SK-N-MC (cell line): ENCODE results near the gene ZCCHC7.

Experiments
- DNase-seq: peaks from one replicate; pipeline ENCODE4 v3.0.0-alpha.2; 2011; ENCODE audit warnings: low read depth, low spot score
- H3K27ac ChIP-seq: fragments of 200-600 bp; sonication (generic); 2 replicates; pipeline ENCODE4 v1.5.1; 2016; ENCODE audit warnings: mixed run types
- H3K36me3 ChIP-seq: fragments of 200-600 bp; sonication (generic); 2 replicates; pipeline ENCODE4 v1.6.1; 2017; ENCODE audit warnings: antibody characterized with exemption, low read length, mixed read lengths; ENCODE audit not compliant: insufficient read depth
- H3K4me3 ChIP-seq: fragments of 200-600 bp; sonication (generic); 2 replicates; pipeline ENCODE4 v1.5.1; 2016
- H3K9ac ChIP-seq: fragments of 200-600 bp; sonication (generic); 2 replicates; pipeline ENCODE4 v1.8.0; 2017; ENCODE audit warnings: mixed run types, mixed read lengths; ENCODE audit not compliant: insufficient read length
- H3K9me3 ChIP-seq: fragments of 200-600 bp; sonication (generic); 2 replicates; pipeline ENCODE4 v1.6.1; 2017; ENCODE audit warnings: low read depth, mild to moderate bottlenecking, antibody characterized with exemption, low read length, moderate library complexity, mixed read lengths
- EZH2 ChIP-seq: fragments of 200-600 bp; sonication (generic); IDR thresholded peaks from one replicate; pipeline ENCODE4 v1.6.1; 2017; ENCODE audit warnings: antibody characterized with exemption
- FOXP2 ChIP-seq: optimal IDR thresholded peaks from 2 replicates; pipeline ENCODE3; 2011; ENCODE audit warnings: mild to moderate bottlenecking, moderate library complexity; ENCODE audit not compliant: insufficient read depth; ENCODE audit errors: extremely low read length, control extremely low read depth
- POLR2AphosphoS5 ChIP-seq: IDR thresholded peaks from 2 replicates; pipeline ENCODE4 v1.6.1; 2012; ENCODE audit warnings: mild to moderate bottlenecking, low read depth, low read length, borderline replicate concordance

ZCCHC7 gene

DNA sequence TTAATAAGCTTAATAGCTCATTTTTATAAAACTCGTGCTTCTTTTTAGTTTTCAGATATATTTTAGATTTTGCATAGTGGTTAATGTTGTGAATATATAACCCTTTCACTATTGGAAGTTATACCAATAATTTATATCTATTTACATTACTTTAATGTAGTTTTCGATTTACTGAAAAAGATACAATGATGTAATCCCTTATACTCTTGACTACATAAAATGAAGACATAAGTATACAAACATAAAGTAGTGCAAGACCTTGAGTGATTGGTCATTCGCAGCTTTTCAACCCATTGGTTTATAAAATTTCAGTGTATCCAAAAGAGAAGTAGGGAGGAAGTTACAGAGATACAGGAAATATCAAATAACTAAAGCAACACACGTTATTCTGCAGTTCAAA lies 217.8 kb downstream of the ZCCHC7 start:
- DNase-seq = no peak
- peak overlapping the region; percentile 68; the same call in 1 of the 2 replicates for H3K27ac ChIP-seq
- H3K9ac ChIP-seq = no peak overlapping the region
- no peaks in the 10 kb centered on the region for H3K36me3 ChIP-seq
- TF ChIP-seq EZH2 (no peak), POLR2AphosphoS5 (no peak), FOXP2 (no peak)
- peak overlapping the region; percentile 56; the same call in 1 of the 2 replicates for H3K4me3 ChIP-seq
- no peaks in the 10 kb centered on the region for H3K9me3 ChIP-seq

- no peaks in the 10 kb centered on the region for H3K36me3 ChIP-seq
- DNase-seq = no peak
- H3K27ac ChIP-seq = no peak overlapping the region
- H3K9ac ChIP-seq = no peak overlapping the region
- H3K4me3 ChIP-seq = no peak overlapping the region
- H3K9me3 ChIP-seq = no peaks in the 10 kb centered on the region
- TF ChIP-seq EZH2 (no peak), FOXP2 (no peak), POLR2AphosphoS5 (no peak)
Observed at GRCh38 chr9:37339923-37340322, 219.5 kb downstream of the ZCCHC7 start.

- DNase-seq = no peak
- no peak overlapping the region for H3K9ac ChIP-seq
- no peaks in the 10 kb centered on the region for H3K36me3 ChIP-seq
- TF ChIP-seq FOXP2 (no peak), EZH2 (no peak), POLR2AphosphoS5 (no peak)
- H3K27ac ChIP-seq = no peak overlapping the region
- no peaks in the 10 kb centered on the region for H3K9me3 ChIP-seq
- H3K4me3 ChIP-seq = no peak overlapping the region
Observed at GRCh38 chr9:37340961-37341360, 220.6 kb downstream of the ZCCHC7 start.

- Histone ChIP-seq H3K36me3 (no peaks in the 10 kb centered on the region), H3K27ac (no peak overlapping the region), H3K9me3 (no peaks in the 10 kb centered on the region), H3K9ac (no peak overlapping the region), H3K4me3 (no peak overlapping the region)
- TF ChIP-seq POLR2AphosphoS5 (no peak), EZH2 (no peak), FOXP2 (no peak)
- no peak for DNase-seq
Observed at GRCh38 chr9:37341704-37342103, 221.3 kb downstream of the ZCCHC7 start.

DNA sequence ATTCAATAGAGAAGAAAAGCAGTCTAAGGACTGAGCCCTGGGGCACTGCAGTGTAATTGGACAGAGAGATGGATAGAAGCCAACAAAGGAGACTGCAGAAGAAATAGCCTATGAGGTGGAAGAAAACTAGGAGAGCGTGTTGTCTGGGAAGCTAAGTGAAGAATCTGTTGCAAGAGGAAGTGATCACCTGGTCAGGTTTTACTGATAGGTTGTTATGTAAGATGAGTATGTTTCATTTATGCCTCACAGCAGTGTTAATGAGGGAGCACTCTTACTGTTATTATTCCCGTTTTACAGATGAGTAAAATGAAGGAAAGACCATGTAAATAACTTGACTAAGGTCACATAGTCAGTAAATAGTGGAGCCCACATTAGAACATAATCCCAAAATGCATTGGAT lies 222.1 kb downstream of the ZCCHC7 start:
- no peaks in the 10 kb centered on the region for H3K9me3 ChIP-seq
- no peak for TF ChIP-seq FOXP2
- no peak for TF ChIP-seq POLR2AphosphoS5
- TF ChIP-seq EZH2 = no peak
- DNase-seq = no peak
- H3K4me3 ChIP-seq = no peak overlapping the region
- no peak overlapping the region for H3K27ac ChIP-seq
- no peak overlapping the region for H3K9ac ChIP-seq
- no peaks in the 10 kb centered on the region for H3K36me3 ChIP-seq

GRCh38 chr9:37342895-37343294 lies 222.5 kb downstream of the ZCCHC7 start:
- TF ChIP-seq EZH2 = no peak
- TF ChIP-seq FOXP2 = no peak
- no peak for TF ChIP-seq POLR2AphosphoS5
- no peaks in the 10 kb centered on the region for H3K9me3 ChIP-seq
- H3K4me3 ChIP-seq = no peak overlapping the region
- no peaks in the 10 kb centered on the region for H3K36me3 ChIP-seq
- no peak overlapping the region for H3K9ac ChIP-seq
- DNase-seq = no peak
- H3K27ac ChIP-seq = no peak overlapping the region

DNA sequence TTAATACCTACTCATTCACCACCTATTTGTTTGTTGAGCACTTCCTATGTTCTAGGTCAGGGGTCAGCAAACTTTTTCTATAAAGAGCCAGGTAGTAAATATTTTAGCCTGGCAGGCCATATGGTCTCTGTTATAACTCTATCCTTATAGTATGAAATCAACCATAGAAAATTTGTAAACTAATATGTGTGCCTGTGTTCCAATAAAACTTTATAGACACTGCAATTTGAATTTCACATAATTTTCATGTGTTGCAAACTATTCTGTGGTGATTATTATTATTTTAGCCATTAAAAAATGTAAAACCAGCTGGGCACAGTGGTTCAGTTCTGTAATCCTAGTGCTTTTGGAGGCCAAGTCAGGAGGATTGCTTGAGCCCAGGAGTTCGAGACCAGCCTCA lies 223.3 kb downstream of the ZCCHC7 start:
- DNase-seq = no peak
- no peak overlapping the region for H3K9ac ChIP-seq
- no peak overlapping the region for H3K4me3 ChIP-seq
- no peak overlapping the region for H3K27ac ChIP-seq
- H3K9me3 ChIP-seq = no peaks in the 10 kb centered on the region
- H3K36me3 ChIP-seq = no peaks in the 10 kb centered on the region; the same call in 1 of the 2 replicates
- no peak for TF ChIP-seq POLR2AphosphoS5
- TF ChIP-seq FOXP2 = no peak
- no peak for TF ChIP-seq EZH2

DNA sequence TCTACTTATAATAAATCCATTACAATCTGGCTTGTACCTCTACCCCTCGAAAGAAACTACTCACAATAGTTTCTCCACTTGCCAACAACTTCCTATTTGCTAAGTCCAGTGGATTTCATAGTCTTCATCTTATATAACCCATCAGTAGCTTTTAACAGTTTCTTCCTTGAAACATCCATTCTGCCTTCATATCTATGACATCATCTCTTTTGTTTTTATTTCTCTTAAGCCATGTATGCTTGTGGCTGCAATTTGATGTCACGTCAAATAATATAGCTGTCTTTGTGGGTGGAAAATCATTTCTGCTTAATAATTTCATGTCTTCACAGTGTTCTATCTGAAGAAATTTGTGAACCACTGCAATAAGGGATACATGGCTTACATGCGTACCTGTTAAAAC lies 224.7 kb downstream of the ZCCHC7 start:
- H3K27ac ChIP-seq = no peak overlapping the region

GRCh38 chr9:37348917-37349316 lies 228.5 kb downstream of the ZCCHC7 start:
- DNase-seq = no peak
- Histone ChIP-seq H3K36me3 (no peaks in the 10 kb centered on the region; the same call in 1 of the 2 replicates), H3K9ac (no peak overlapping the region), H3K27ac (no peak overlapping the region), H3K4me3 (no peak overlapping the region), H3K9me3 (no peaks in the 10 kb centered on the region)
- no peak for TF ChIP-seq EZH2
- no peak for TF ChIP-seq FOXP2
- no peak for TF ChIP-seq POLR2AphosphoS5

More for the DNA sequence above, 224.7 kb downstream of the ZCCHC7 start:
- TF ChIP-seq EZH2 (no peak), POLR2AphosphoS5 (no peak), FOXP2 (no peak)
- Histone ChIP-seq H3K9me3 (no peaks in the 10 kb centered on the region), H3K4me3 (no peak overlapping the region), H3K36me3 (no peaks in the 10 kb centered on the region; the same call in 1 of the 2 replicates), H3K9ac (no peak overlapping the region)
- no peak for DNase-seq
